B cell (primary cell): ENCODE data around the gene MAEA. TPM values are rescaled to one million over a fixed set of nuclear protein-coding genes. Genes with fewer than 3 reads are reported as not detected.

Experiments used
- ATAC-seq: fragments of 200-7000 bp; cut with Tn5 transposase; one replicate; pipeline ENCODE4 v1.10.0; 2021; ENCODE audit warnings: low read depth, mild to moderate bottlenecking, moderate number of reproducible peaks, moderate library complexity
- CTCF ChIA-PET: fragments of 350-600 bp; sonication (Branson Sonifier 250); formaldehyde crosslinking; loops from one replicate; lab custom pipeline; 2021; ENCODE audit warnings: antibody characterized with exemption, inconsistent platforms; lab: Charles Lee
- POLR2A ChIA-PET: fragments of 350-600 bp; sonication (Branson Sonifier 250); formaldehyde crosslinking; loops from one replicate; lab custom pipeline; 2021; ENCODE audit warnings: antibody characterized with exemption; lab: Charles Lee
- DNase-seq: peaks from one replicate; pipeline ENCODE4 v3.0.0; 2013
- H2AFZ ChIP-seq: 2 replicates; pipeline ENCODE4 v1.6.1; 2012; ENCODE audit warnings: mild to moderate bottlenecking, low read depth, low read length; ENCODE audit not compliant: insufficient read depth, poor library complexity, severe bottlenecking
- H3K27ac ChIP-seq, 2 donors: 1 replicate in 1 of 2; 2 replicates in 1 of 2; pipeline ENCODE4 v1.5.1; 2012 to 2013; ENCODE audit warnings: low read length in 2 of 2, mild to moderate bottlenecking in 2 of 2, moderate library complexity in 1 of 2
- H3K27me3 ChIP-seq, 4 experiments: fragments of 200-600 bp in 1 of 4; sonication (generic) in 1 of 4; replicated peaks in 1 of 4; 1 replicate in 2 of 4; 2 replicates in 2 of 4; pipeline versions ENCODE4 v1.6.1 to v1.7.0; 2013 to 2016; ENCODE audit warnings: low read length in 3 of 4, mild to moderate bottlenecking in 2 of 4, mixed read lengths in 1 of 4, moderate library complexity in 1 of 4; ENCODE audit not compliant: insufficient read depth in 4 of 4, control insufficient read depth in 3 of 4; ENCODE audit errors: control extremely low read depth in 1 of 4
- H3K36me3 ChIP-seq, 2 experiments: replicated peaks in 1 of 2; 1 replicate in 1 of 2; 2 replicates in 1 of 2; pipeline versions ENCODE4 v1.6.1 to v1.7.1; 2013; ENCODE audit warnings: low read length in 1 of 2; ENCODE audit not compliant: insufficient read depth in 2 of 2, control insufficient read depth in 1 of 2; ENCODE audit errors: control extremely low read depth in 1 of 2, extremely low read depth in 1 of 2
- H3K4me1 ChIP-seq, 2 donors: fragments of 200-600 bp in 1 of 2; sonication (generic) in 1 of 2; 1 replicate in 1 of 2; 2 replicates in 1 of 2; pipeline versions ENCODE4 v1.5.1 to v1.6.1; 2013 to 2017; ENCODE audit warnings: low read length in 2 of 2; ENCODE audit not compliant: control insufficient read depth in 2 of 2, insufficient read depth in 2 of 2
- H3K4me2 ChIP-seq: replicated peaks from 2 replicates; pipeline ENCODE3; 2012; ENCODE audit warnings: mild to moderate bottlenecking, low read depth, low read length; ENCODE audit not compliant: poor library complexity, severe bottlenecking
- H3K4me3 ChIP-seq, 5 experiments: fragments of 200-600 bp in 1 of 5; sonication (generic) in 1 of 5; 1 replicate in 3 of 5; 2 replicates in 2 of 5; pipeline versions ENCODE4 v1.5.1 to v1.7.0; 2011 to 2016; ENCODE audit warnings: low read length in 4 of 5, mild to moderate bottlenecking in 4 of 5, low read depth in 2 of 5, control low read depth in 1 of 5, moderate library complexity in 1 of 5; ENCODE audit not compliant: insufficient read depth in 1 of 5; ENCODE audit errors: control extremely low read depth in 1 of 5, extremely low read depth in 1 of 5
- H3K79me2 ChIP-seq: fragments of 200-600 bp; sonication (generic); one replicate; pipeline ENCODE4 v1.6.0; 2016; ENCODE audit warnings: low read length; ENCODE audit not compliant: control insufficient read depth, insufficient read depth
- H3K9ac ChIP-seq: fragments of 200-600 bp; sonication (generic); 2 replicates; pipeline ENCODE4 v1.6.1; 2017; ENCODE audit warnings: mild to moderate bottlenecking, low read length, moderate library complexity
- H3K9me3 ChIP-seq, 3 donors: one replicate each; pipeline versions ENCODE4 v1.6.1 to v1.7.1; 2013; ENCODE audit warnings: low read length in 2 of 3; ENCODE audit not compliant: control insufficient read depth in 2 of 3, insufficient read depth in 1 of 3; ENCODE audit errors: control extremely low read depth in 1 of 3
- H4K20me1 ChIP-seq: 2 replicates; pipeline ENCODE4 v1.6.0; 2012; ENCODE audit warnings: mild to moderate bottlenecking, low read length; ENCODE audit not compliant: insufficient read depth, control insufficient read depth, poor library complexity, severe bottlenecking
- H3K27ac Mint-ChIP-seq: one replicate; pipeline ENCODE4 v1.8.0; 2021; ENCODE audit warnings: mixed read lengths
- H3K27me3 Mint-ChIP-seq: one replicate; pipeline ENCODE4 v1.8.0; 2021; ENCODE audit warnings: mixed read lengths
- H3K4me1 Mint-ChIP-seq: one replicate; pipeline ENCODE4 v1.8.0; 2021; ENCODE audit warnings: mixed read lengths
- H3K4me3 Mint-ChIP-seq: one replicate; pipeline ENCODE4 v1.8.0; 2021; ENCODE audit warnings: mixed read lengths
- H3K9me3 Mint-ChIP-seq: one replicate; pipeline ENCODE4 v1.8.0; 2022; ENCODE audit warnings: mixed read lengths; ENCODE audit not compliant: insufficient read depth
- CTCF ChIP-seq: fragments of 200-600 bp; IDR thresholded peaks from one replicate; pipeline ENCODE4 v1.8.0; 2022; ENCODE audit warnings: antibody characterized with exemption, mild to moderate bottlenecking
- EZH2 ChIP-seq: IDR thresholded peaks from 2 replicates; pipeline ENCODE4 v1.6.1; 2012; ENCODE audit warnings: borderline replicate concordance, low read depth, mild to moderate bottlenecking, moderate library complexity, low read length; ENCODE audit not compliant: insufficient read depth, poor library complexity, severe bottlenecking
- WGBS: methylation state at CpG from one replicate; pipeline ENCODE4 v1.1.5; 2013; ENCODE audit warnings: missing lambda C conversion rate; ENCODE audit not compliant: insufficient coverage; 5-methylcytosine and 5-hydroxymethylcytosine counted together
- intact Hi-C: fragments of 100-400 bp; cut with micrococcal nuclease; formaldehyde crosslinking; loops from one replicate; pipeline ENCODE4 v1.10.0; 2022
- polyA plus RNA-seq: library from polyadenylated mRNA; depleted of rRNA; stranded (reverse); fragments of >200 nt; gene quantifications from 2 replicates; pipeline ENCODE4 v1.2.3, GENCODE V29; 2012
- total RNA-seq, 2 donors: library from RNA; stranded (reverse); fragments of 120-200 nt in 1 of 2; gene quantifications; 1 replicate in 1 of 2; 2 replicates in 1 of 2; pipeline versions ENCODE4 v1.2.3 to v1.2.4, GENCODE V29; 2013 to 2022

The MAEA gene
- total and polyA plus RNA-seq, 2 donors (not counting 1 experiment from before 2014, with no cell fraction given) = 106 to 107 TPM

GRCh38 chr4:1330761-1331590 is 41.3 kb downstream of the MAEA start:
- no peaks in the 10 kb centered on the region for H3K9me3 ChIP-seq
- ATAC-seq = no peak

More at GRCh38 chr4:1330761-1331590, 41.3 kb downstream of the MAEA start:
- Histone ChIP-seq H3K4me1 (no peaks in the 10 kb centered on the region), H4K20me1 (peaks cover 46% of the 10 kb centered on the region), H3K36me3 (peaks cover 0 to 53% of the 10 kb centered on the region in 2 experiments), H3K27ac (no peak overlapping the region), H3K27me3 (no peaks in the 10 kb centered on the region), H3K4me2 (no peak overlapping the region), H2AFZ (no peak overlapping the region), H3K4me3 (no peak overlapping the region), H3K9ac (no peak overlapping the region), H3K79me2 (peaks cover 16% of the 10 kb centered on the region)
- intact Hi-C loops = no loop called here
- ChIA-PET POLR2A (no interaction called here), CTCF (no interaction called here)
- TF ChIP-seq EZH2 (no peak), CTCF (no peak)
- Mint-ChIP-seq H3K9me3 (no peaks in the 10 kb centered on the region), H3K27ac (no peak overlapping the region), H3K4me1 (no peaks in the 10 kb centered on the region), H3K27me3 (no peaks in the 10 kb centered on the region), H3K4me3 (no peak overlapping the region)
- DNase-seq = no peak
- WGBS = 90% methylated on average over 33 of the region's 34 CpGs
